ENCODE measurements around the gene SFMBT2.

DNA sequence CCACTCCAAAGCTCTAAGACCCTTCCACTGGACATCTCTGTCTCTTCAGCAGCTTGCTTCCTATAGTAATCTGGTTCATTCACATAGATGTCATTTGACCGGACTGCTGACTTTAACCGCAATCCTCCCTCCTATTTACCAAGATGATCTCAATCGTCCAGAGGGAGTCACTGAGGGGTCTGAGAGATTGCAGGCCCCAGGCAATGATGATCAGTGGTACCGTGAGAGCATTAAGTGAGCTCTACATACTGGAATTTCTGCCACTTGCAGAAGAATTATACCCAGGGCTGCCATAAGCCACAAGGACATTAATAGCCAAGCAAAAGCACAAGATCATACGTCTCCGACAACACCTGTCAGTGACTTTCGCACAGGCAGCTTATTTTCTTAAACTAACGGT, 245.9 kb downstream of the SFMBT2 start:
- TF ChIP-seq CTCF (IDR thresholded peaks at IDR 0.05; ENCODE audit: low read depth, low read length) (no peak), EZH2phosphoT487 (IDR thresholded peaks at IDR 0.05; ENCODE audit: low read depth) (no peak)
